Pulmonary artery endothelial cell (primary cell): ENCODE measurements around the gene APOL4. TPM values are rescaled to one million over a fixed set of nuclear protein-coding genes. Genes with fewer than 3 reads are reported as not detected.
"Not testable (repeated sequence)": the region's sequence is repeated elsewhere in the genome, so short reads cannot be mapped to it uniquely, and the experiment has no call there.

Experiments
- DNase-seq: peaks from one replicate; pipeline ENCODE4 v3.0.0-alpha.2; 2011; ENCODE audit warnings: low read depth, low spot score
- total RNA-seq: library from RNA; depleted of rRNA; stranded (reverse); fragments of >200 nt; gene quantifications from 2 replicates; pipeline ENCODE4 v1.2.3, GENCODE V29; 2014

The APOL4 gene
- total RNA-seq, 1 donor from 2014 or later: 0.53 TPM

GRCh38 chr22:36156119-36156514 lies 45.5 kb downstream of the APOL4 start:
- DNase-seq: no peak

GRCh38 chr22:36155702-36156101 lies 45.9 kb downstream of the APOL4 start:
- DNase-seq: peak; percentile 13

- no peak for DNase-seq
Measured at GRCh38 chr22:36154423-36154945, 47.1 kb downstream of the APOL4 start.

GRCh38 chr22:36153501-36154422 lies 47.8 kb downstream of the APOL4 start:
- no peak for DNase-seq

- DNase-seq: not testable (repeated sequence)
Measured at GRCh38 chr22:36152821-36153220, 48.8 kb downstream of the APOL4 start.

GRCh38 chr22:36152088-36152487 lies 49.5 kb downstream of the APOL4 start:
- no peak for DNase-seq

GRCh38 chr22:36151006-36151595 lies 50.5 kb downstream of the APOL4 start:
- no peak for DNase-seq

- DNase-seq: no peak
Measured at GRCh38 chr22:36149441-36149840, 52.2 kb downstream of the APOL4 start.

GRCh38 chr22:36148411-36148810 lies 53.2 kb downstream of the APOL4 start:
- DNase-seq: no peak

- DNase-seq: no peak
Measured at GRCh38 chr22:36147196-36147791, 54.3 kb downstream of the APOL4 start.

GRCh38 chr22:36145881-36146280 lies 55.7 kb downstream of the APOL4 start:
- no peak for DNase-seq

GRCh38 chr22:36144886-36145541 lies 56.6 kb downstream of the APOL4 start:
- DNase-seq: peak; percentile 45

- DNase-seq: no peak
Measured at GRCh38 chr22:36143956-36144355, 57.7 kb downstream of the APOL4 start.

- DNase-seq: no peak
Measured at GRCh38 chr22:36143066-36143815, 58.4 kb downstream of the APOL4 start.

GRCh38 chr22:36141481-36141880 lies 60.1 kb downstream of the APOL4 start:
- DNase-seq: no peak

Other genes with a start within 250 kb of the APOL4 start
- 151 TPM in 2 replicates for gene RBFOX2, start 173.0 kb downstream of the APOL4 start, total RNA-seq
- 52.0 and 59.1 TPM in 2 replicates for gene APOL3, start 41.1 kb downstream of the APOL4 start, total RNA-seq
- 60.9 and 89.8 TPM in 2 replicates for gene APOL2, start 37.7 kb upstream of the APOL4 start, total RNA-seq
- 26.5 and 52.2 TPM in 2 replicates for gene APOL1, start 51.3 kb upstream of the APOL4 start, total RNA-seq
- gene MYH9, start 186.2 kb upstream of the APOL4 start, total RNA-seq: 1,280 and 1,511 TPM in 2 replicates